Mucosa of descending colon (tissue), 3 donors: ENCODE results near the gene MED28. TPM values are rescaled to one million over a fixed set of nuclear protein-coding genes. Genes with fewer than 3 reads are reported as not detected.

ENCODE experiments used
- ATAC-seq: fragments of 200-7000 bp; cut with Tn5 transposase; one replicate; pipeline ENCODE4 v1.9.1; 2020; ENCODE audit warnings: mild to moderate bottlenecking, moderate library complexity
- DNase-seq, 3 donors: peaks; one replicate each; pipeline ENCODE4 v3.0.0-alpha.2; 2020
- H3K36me3 ChIP-seq: fragments of 200-600 bp; one replicate; pipeline ENCODE4 v1.8.0; 2021; ENCODE audit warnings: low read depth, mild to moderate bottlenecking
- H3K4me1 ChIP-seq: fragments of 200-600 bp; one replicate; pipeline ENCODE4 v1.8.0; 2021; ENCODE audit warnings: low read depth, mild to moderate bottlenecking
- H3K4me3 ChIP-seq: fragments of 200-600 bp; one replicate; pipeline ENCODE4 v1.8.0; 2021; ENCODE audit warnings: mild to moderate bottlenecking
- H3K9me3 ChIP-seq: fragments of 200-600 bp; one replicate; pipeline ENCODE4 v1.8.0; 2021; ENCODE audit warnings: mild to moderate bottlenecking
- intact Hi-C, 2 donors: fragments of 100-400 bp; cut with DNase I in 1 of 2; cut with micrococcal nuclease in 1 of 2; formaldehyde crosslinking; loops; one replicate each; pipeline versions ENCODE4 v1.11.0 to v1.11.1; 2022; cut with DNase I, micrococcal nuclease
- total RNA-seq, 3 donors: library from RNA; stranded (reverse); fragmentation: NEBNext Ultra II Directional in 2 of 3; extraction: Animal tissue kit (Norgen Biotek cat#: 25700) in 2 of 3; gene quantifications; one replicate each; pipeline versions ENCODE4 v1.2.1 to v1.2.4, GENCODE V29; 2021 to 2023
- TF ChIP-seq, protein P1 (sequence below): fragments of 200-600 bp; IDR thresholded peaks from one replicate; pipeline ENCODE4 v1.8.0; 2022; ENCODE audit warnings: antibody characterized with exemption, mild to moderate bottlenecking
- donor health status: DM: no; HTN: no; CAD: no; lungs with moderate emphysema.
- donor health status: DM: no; HTN: no; CAD: no.
- donor health status: DM: no; HTN: yes; CAD: no.

Gene MED28
- total RNA-seq, 3 donors from 2014 or later = 35.3 to 55.6 (median 37.5) TPM

DNA sequence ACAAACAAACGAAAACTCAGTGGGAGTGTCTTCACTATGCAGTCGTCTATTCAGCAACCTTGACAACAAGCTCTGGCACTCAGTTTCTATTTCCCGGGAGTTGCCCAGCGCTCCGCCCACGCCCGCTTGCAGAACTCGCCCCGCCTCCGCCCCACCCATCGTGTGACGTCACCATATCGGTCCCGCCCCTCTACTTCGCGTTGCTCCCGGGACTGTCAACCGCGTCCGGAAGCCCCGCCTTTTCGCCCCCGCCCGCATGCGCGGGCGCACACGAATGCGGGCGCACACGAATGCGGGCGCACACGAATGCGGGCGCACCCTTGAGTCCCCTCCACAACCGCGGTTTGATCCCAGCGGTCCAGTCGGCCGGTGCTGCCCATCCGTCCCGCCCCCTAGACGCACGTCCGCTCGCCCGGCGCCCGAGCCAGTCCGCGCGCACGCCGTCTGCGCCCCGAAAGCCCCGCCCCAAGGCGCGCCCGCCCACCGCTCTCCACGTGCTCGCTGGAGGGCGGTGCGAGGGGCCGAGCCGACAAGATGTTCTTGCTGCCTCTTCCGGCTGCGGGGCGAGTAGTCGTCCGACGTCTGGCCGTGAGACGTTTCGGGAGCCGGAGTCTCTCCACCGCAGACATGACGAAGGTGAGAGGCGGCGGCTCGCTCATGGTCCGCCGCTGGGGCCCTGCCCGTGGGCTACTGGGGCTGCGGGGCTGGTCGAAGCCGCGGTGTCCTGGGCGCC is 37.3 kb upstream of the MED28 start, which contains the start of gene LAP3:
TSS of gene LAP3 (plus strand) at position 267 of the 733 bp plus-strand sequence. CDS start at position 535, 268 bp downstream.
- peaks cover 12% of the 10 kb centered on the region for H3K4me1 ChIP-seq
- no peaks in the 10 kb centered on the region for H3K36me3 ChIP-seq
- H3K9me3 ChIP-seq = no peaks in the 10 kb centered on the region
- TF ChIP-seq, protein P1, sequence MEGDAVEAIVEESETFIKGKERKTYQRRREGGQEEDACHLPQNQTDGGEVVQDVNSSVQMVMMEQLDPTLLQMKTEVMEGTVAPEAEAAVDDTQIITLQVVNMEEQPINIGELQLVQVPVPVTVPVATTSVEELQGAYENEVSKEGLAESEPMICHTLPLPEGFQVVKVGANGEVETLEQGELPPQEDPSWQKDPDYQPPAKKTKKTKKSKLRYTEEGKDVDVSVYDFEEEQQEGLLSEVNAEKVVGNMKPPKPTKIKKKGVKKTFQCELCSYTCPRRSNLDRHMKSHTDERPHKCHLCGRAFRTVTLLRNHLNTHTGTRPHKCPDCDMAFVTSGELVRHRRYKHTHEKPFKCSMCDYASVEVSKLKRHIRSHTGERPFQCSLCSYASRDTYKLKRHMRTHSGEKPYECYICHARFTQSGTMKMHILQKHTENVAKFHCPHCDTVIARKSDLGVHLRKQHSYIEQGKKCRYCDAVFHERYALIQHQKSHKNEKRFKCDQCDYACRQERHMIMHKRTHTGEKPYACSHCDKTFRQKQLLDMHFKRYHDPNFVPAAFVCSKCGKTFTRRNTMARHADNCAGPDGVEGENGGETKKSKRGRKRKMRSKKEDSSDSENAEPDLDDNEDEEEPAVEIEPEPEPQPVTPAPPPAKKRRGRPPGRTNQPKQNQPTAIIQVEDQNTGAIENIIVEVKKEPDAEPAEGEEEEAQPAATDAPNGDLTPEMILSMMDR = peak; percentile 1
- peak within 1 kb of the TSS; percentile 79 for H3K4me3 ChIP-seq
- ATAC-seq (peak; percentile 96), DNase-seq (peak; percentile 98 to 100 (median 100))
- intact Hi-C loops = no loop called here

DNA sequence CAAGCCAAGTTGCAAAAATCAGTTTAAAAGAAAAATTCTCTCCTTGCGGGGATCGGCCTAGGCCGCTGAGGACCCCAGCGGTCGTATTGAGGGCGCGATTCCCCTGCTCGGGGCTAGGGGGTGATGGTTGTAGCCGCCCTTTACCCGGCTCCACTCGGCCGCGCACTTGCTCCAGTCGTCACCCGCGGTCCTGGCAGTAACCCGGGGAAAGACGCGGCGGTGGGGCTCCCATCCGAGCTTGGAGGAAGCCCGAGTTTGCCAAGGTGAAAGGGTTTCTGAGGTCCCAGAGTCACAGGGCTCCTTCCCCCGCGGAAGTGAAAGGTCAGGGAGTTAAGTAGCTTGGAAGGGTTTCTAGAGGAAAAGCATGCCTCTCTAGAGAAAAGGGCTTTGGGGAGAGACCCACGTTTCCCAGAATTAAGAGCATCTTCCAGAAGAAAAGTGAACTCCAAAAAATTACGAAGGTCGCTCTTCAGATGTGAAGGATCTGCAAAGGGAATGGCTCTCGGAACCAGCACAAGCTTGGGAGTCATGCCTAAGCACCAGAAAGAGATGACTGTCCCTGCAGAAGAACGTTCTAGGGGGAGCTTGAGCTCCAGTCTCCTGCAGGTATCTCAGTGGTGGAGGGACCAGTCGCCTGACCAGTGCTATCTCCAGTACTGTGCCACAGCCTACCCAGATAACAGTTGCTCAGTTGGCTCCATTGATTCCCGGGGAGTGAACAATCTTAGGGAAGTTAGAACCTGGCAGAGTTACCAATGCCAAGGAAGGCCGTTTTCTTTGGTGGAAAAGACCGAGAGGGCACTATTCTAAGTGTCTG is 36.6 kb upstream of the MED28 start:
- peak; percentile 57 to 77 (median 71) for DNase-seq
- intact Hi-C loops = no loop called here
- Histone ChIP-seq H3K4me1 (peaks cover 12% of the 10 kb centered on the region), H3K36me3 (no peaks in the 10 kb centered on the region), H3K9me3 (no peaks in the 10 kb centered on the region), H3K4me3 (peak overlapping the region; percentile 79)
- TF ChIP-seq, protein P1 = no peak
- ATAC-seq = peak; percentile 30

DNA sequence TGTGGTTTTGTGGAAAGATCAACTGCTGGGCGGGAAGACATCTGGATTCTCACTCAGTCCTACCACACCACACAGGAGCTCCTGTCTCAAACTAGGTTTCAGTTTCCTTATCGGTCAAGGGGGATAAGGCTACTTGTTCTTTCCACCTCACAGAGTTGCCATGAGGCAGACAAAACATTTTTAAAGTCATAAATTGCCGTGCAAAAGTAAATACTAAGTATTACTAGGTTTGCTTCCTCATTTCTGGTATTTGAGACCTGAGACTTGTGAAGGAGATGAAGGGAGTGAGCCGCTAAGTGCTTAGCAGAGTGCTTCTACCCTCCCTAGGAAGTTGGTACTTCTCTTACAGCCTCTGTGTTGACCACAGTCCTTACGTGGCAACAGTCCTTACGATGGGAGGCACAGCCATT is 36.0 kb upstream of the MED28 start:
- Histone ChIP-seq H3K9me3 (no peaks in the 10 kb centered on the region), H3K4me3 (no peak overlapping the region), H3K4me1 (peaks cover 12% of the 10 kb centered on the region), H3K36me3 (no peaks in the 10 kb centered on the region)
- peak; percentile 12 for ATAC-seq
- TF ChIP-seq, protein P1 = no peak
- peak in 1 of 3 donors; percentile 13 for DNase-seq
- intact Hi-C loops = no loop called here

DNA sequence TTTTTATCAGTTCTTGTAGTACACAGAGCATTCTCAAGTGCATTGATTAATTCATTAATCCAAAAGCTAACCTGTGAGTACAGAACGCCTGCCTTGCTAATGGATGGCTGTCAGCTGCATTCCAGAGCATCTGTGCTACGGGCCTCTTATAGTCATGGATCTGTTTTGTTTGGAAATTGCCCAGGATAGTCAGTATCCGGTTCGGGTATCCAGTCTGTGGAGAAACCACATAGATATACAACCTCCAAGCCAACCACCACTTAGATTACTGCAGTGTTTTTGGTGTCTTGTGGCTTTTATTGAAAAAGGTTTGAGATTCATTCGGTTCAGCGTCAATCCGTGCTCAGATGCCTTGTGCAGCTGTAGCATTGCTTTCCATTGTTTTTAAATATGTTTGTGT is 33.5 kb upstream of the MED28 start:
- Histone ChIP-seq H3K4me3 (no peak overlapping the region), H3K36me3 (peaks cover 3% of the 10 kb centered on the region), H3K4me1 (peaks cover 12% of the 10 kb centered on the region), H3K9me3 (no peaks in the 10 kb centered on the region)
- intact Hi-C loops = no loop called here
- no peak for ATAC-seq
- no peak for DNase-seq
- TF ChIP-seq, protein P1 = no peak

DNA sequence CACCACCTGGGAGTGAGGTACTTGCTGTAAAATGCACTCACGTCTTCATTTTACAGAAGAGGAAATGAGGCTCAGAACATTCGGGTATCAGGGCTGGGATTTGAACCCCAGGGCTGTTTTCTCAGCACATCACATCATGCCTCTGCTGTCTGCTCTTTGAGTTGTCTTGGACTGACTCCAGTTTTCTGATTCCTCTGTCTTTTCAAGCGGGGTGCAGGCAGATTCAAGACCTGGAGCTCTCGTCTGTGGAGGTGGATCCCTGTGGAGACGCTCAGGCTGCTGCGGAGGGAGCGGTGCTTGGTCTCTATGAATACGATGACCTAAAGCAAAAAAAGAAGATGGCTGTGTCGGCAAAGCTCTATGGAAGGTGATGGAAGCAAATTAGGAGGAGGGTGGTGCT is 31.2 kb upstream of the MED28 start:
- Histone ChIP-seq H3K4me1 (peaks cover 6% of the 10 kb centered on the region), H3K36me3 (peaks cover 6% of the 10 kb centered on the region), H3K4me3 (no peak overlapping the region), H3K9me3 (no peaks in the 10 kb centered on the region)
- ATAC-seq (no peak), DNase-seq (no peak)
- TF ChIP-seq, protein P1 = no peak
- intact Hi-C loops = no loop called here
